HUES64 (cell line): ENCODE measurements around the gene PLEK.
"Not testable (repeated sequence)": the region's sequence is repeated elsewhere in the genome, so short reads cannot be mapped to it uniquely, and the experiment has no call there.

Source experiments
- H3K27ac ChIP-seq: 2 replicates; pipeline ENCODE4 v1.7.0; 2013; ENCODE audit warnings: low read depth, low read length, inconsistent platforms
- H3K27me3 ChIP-seq: 2 replicates; pipeline ENCODE4 v1.6.1; 2013; ENCODE audit warnings: mild to moderate bottlenecking, low read length; ENCODE audit not compliant: insufficient read depth
- H3K36me3 ChIP-seq: 2 replicates; pipeline ENCODE4 v1.6.1; 2013; ENCODE audit warnings: mild to moderate bottlenecking, low read length; ENCODE audit not compliant: insufficient read depth
- H3K4me1 ChIP-seq: 2 replicates; pipeline ENCODE4 v1.6.1; 2013; ENCODE audit warnings: mild to moderate bottlenecking, low read length, moderate library complexity; ENCODE audit not compliant: insufficient read depth
- H3K4me3 ChIP-seq: 2 replicates; pipeline ENCODE4 v1.5.1; 2013; ENCODE audit warnings: mild to moderate bottlenecking, low read length, moderate library complexity
- H3K9ac ChIP-seq: 2 replicates; pipeline ENCODE4 v1.6.1; 2013; ENCODE audit warnings: mild to moderate bottlenecking, low read depth, low read length
- H3K9me3 ChIP-seq: 2 replicates; pipeline ENCODE4 v1.6.1; 2013; ENCODE audit warnings: low read depth, low read length; ENCODE audit not compliant: insufficient read depth
- WGBS: fragments of 150-250, 120-280 bp; methylation state at CpG from one replicate; pipeline ENCODE4 v1.1.7; 2013; ENCODE audit warnings: missing lambda C conversion rate; 5-methylcytosine and 5-hydroxymethylcytosine counted together

Gene PLEK

GRCh38 chr2:68385907-68386287, 20.8 kb downstream of the PLEK start:
- Histone ChIP-seq H3K27ac (no peak overlapping the region), H3K9me3 (no peaks in the 10 kb centered on the region), H3K4me1 (no peaks in the 10 kb centered on the region), H3K36me3 (no peaks in the 10 kb centered on the region), H3K4me3 (no peak overlapping the region), H3K27me3 (no peaks in the 10 kb centered on the region), H3K9ac (no peak overlapping the region)
- 100% methylated on average over 1 of the region's 1 CpG for WGBS

- WGBS: 88% methylated on average over 5 of the region's 5 CpGs
- no peaks in the 10 kb centered on the region for H3K4me1 ChIP-seq
- H3K27me3 ChIP-seq: no peaks in the 10 kb centered on the region
Observed at GRCh38 chr2:68386365-68386764, 21.3 kb downstream of the PLEK start.

GRCh38 chr2:68387408-68388350, 22.6 kb downstream of the PLEK start:
- no peak overlapping the region for H3K27ac ChIP-seq
- 73% methylated on average over 5 of the region's 5 CpGs for WGBS

More at GRCh38 chr2:68386365-68386764, 21.3 kb downstream of the PLEK start:
- Histone ChIP-seq H3K36me3 (no peaks in the 10 kb centered on the region), H3K27ac (no peak overlapping the region), H3K9me3 (no peaks in the 10 kb centered on the region), H3K4me3 (no peak overlapping the region), H3K9ac (no peak overlapping the region)

GRCh38 chr2:68388358-68388757, 23.3 kb downstream of the PLEK start:
- Histone ChIP-seq H3K9me3 (no peaks in the 10 kb centered on the region), H3K27ac (no peak overlapping the region), H3K4me1 (no peaks in the 10 kb centered on the region), H3K9ac (no peak overlapping the region), H3K4me3 (no peak overlapping the region), H3K36me3 (no peaks in the 10 kb centered on the region), H3K27me3 (no peaks in the 10 kb centered on the region)

More at GRCh38 chr2:68387408-68388350, 22.6 kb downstream of the PLEK start:
- Histone ChIP-seq H3K4me1 (no peaks in the 10 kb centered on the region), H3K9ac (no peak overlapping the region), H3K4me3 (no peak overlapping the region), H3K9me3 (no peaks in the 10 kb centered on the region), H3K36me3 (no peaks in the 10 kb centered on the region), H3K27me3 (no peaks in the 10 kb centered on the region)

- Histone ChIP-seq H3K36me3 (no peaks in the 10 kb centered on the region), H3K9me3 (no peaks in the 10 kb centered on the region), H3K4me1 (no peaks in the 10 kb centered on the region), H3K27me3 (no peaks in the 10 kb centered on the region), H3K27ac (no peak overlapping the region), H3K4me3 (no peak overlapping the region), H3K9ac (no peak overlapping the region)
- WGBS: 86% methylated on average over 1 of the region's 1 CpG
Observed at GRCh38 chr2:68388772-68389171, 23.7 kb downstream of the PLEK start.

- Histone ChIP-seq H3K36me3 (no peaks in the 10 kb centered on the region), H3K27ac (no peak overlapping the region), H3K27me3 (no peaks in the 10 kb centered on the region), H3K4me3 (no peak overlapping the region), H3K4me1 (no peaks in the 10 kb centered on the region), H3K9ac (no peak overlapping the region), H3K9me3 (no peaks in the 10 kb centered on the region)
- 90% methylated on average over 2 of the region's 2 CpGs for WGBS
Observed at GRCh38 chr2:68390114-68390513, 25.0 kb downstream of the PLEK start.

GRCh38 chr2:68390586-68390985, 25.5 kb downstream of the PLEK start:
- H3K27ac ChIP-seq: no peak overlapping the region
- H3K9ac ChIP-seq: no peak overlapping the region
- no peaks in the 10 kb centered on the region for H3K4me1 ChIP-seq
- no peak overlapping the region for H3K4me3 ChIP-seq
- no peaks in the 10 kb centered on the region for H3K9me3 ChIP-seq
- no peaks in the 10 kb centered on the region for H3K27me3 ChIP-seq
- H3K36me3 ChIP-seq: no peaks in the 10 kb centered on the region

- no peak overlapping the region for H3K4me3 ChIP-seq
- H3K9me3 ChIP-seq: no peaks in the 10 kb centered on the region
- no peak overlapping the region for H3K9ac ChIP-seq
- no peak overlapping the region for H3K27ac ChIP-seq
- WGBS: 93% methylated on average over 2 of the region's 2 CpGs
- H3K36me3 ChIP-seq: no peaks in the 10 kb centered on the region
- H3K27me3 ChIP-seq: no peaks in the 10 kb centered on the region
- H3K4me1 ChIP-seq: no peaks in the 10 kb centered on the region
Observed at GRCh38 chr2:68391099-68391498, 26.0 kb downstream of the PLEK start.

- WGBS: 86% methylated on average over 2 of the region's 2 CpGs
- H3K27ac ChIP-seq: no peak overlapping the region
- no peaks in the 10 kb centered on the region for H3K36me3 ChIP-seq
- H3K9me3 ChIP-seq: no peaks in the 10 kb centered on the region
- no peaks in the 10 kb centered on the region for H3K27me3 ChIP-seq
- no peak overlapping the region for H3K4me3 ChIP-seq
- no peak overlapping the region for H3K9ac ChIP-seq
- H3K4me1 ChIP-seq: no peaks in the 10 kb centered on the region
Observed at GRCh38 chr2:68391869-68392268, 26.8 kb downstream of the PLEK start.

- Histone ChIP-seq H3K9ac (no peak overlapping the region), H3K27ac (no peak overlapping the region), H3K4me3 (no peak overlapping the region), H3K27me3 (no peaks in the 10 kb centered on the region), H3K4me1 (no peaks in the 10 kb centered on the region), H3K36me3 (no peaks in the 10 kb centered on the region), H3K9me3 (no peaks in the 10 kb centered on the region)
- WGBS: 98% methylated on average over 3 of the region's 4 CpGs
Observed at GRCh38 chr2:68396093-68396492, 31.0 kb downstream of the PLEK start.

- not testable (repeated sequence) for H3K27me3 ChIP-seq, H3K9ac ChIP-seq, H3K4me1 ChIP-seq, H3K4me3 ChIP-seq, H3K27ac ChIP-seq, H3K9me3 ChIP-seq, H3K36me3 ChIP-seq
- WGBS: 97% methylated on average over 3 of the region's 3 CpGs
Observed at GRCh38 chr2:68397704-68398263, 32.7 kb downstream of the PLEK start.
